Measurements from ENCODE around the gene CFAP300. TPM values are rescaled to one million over a fixed set of nuclear protein-coding genes. Genes with fewer than 3 reads are reported as not detected.
A peak's percentile ranks its signal among the peaks of the same experiment; 100 is the strongest.

Gene CFAP300
- total RNA-seq, 4 donors from 2014 or later = 0.51 to 3.9 (median 2.4) TPM

- Histone ChIP-seq H3K4me3 (no peak overlapping the region), H3K27ac (no peak overlapping the region), H3K36me3 (no peaks in the 10 kb centered on the region), H3K9me3 (no peaks in the 10 kb centered on the region), H3K4me1 (peaks cover 4% of the 10 kb centered on the region), H3K27me3 (no peaks in the 10 kb centered on the region)
- WGBS = 42% methylated on average over 3 of the region's 3 CpGs
- DNase-seq (ENCODE audit: low spot score in 2 of 2) = no peak
- no peak for TF ChIP-seq POLR2AphosphoS5 (IDR thresholded peaks at IDR 0.05)
- TF ChIP-seq EP300 (IDR thresholded peaks at IDR 0.05) = no peak
- no peak for TF ChIP-seq CTCF (IDR thresholded peaks at IDR 0.05)
- no peak for TF ChIP-seq POLR2A (IDR thresholded peaks at IDR 0.05)
These were observed 30.2 kb upstream of the CFAP300 start for GRCh38 chr11:102017026-102017425.

GRCh38 chr11:102026217-102026616, 21.0 kb upstream of the CFAP300 start:
- 46% methylated on average over 4 of the region's 4 CpGs for WGBS
- H3K36me3 ChIP-seq = no peaks in the 10 kb centered on the region
- no peak overlapping the region for H3K4me3 ChIP-seq
- peaks cover 3% of the 10 kb centered on the region for H3K4me1 ChIP-seq
- H3K27ac ChIP-seq = no peak overlapping the region
- TF ChIP-seq POLR2A (IDR thresholded peaks at IDR 0.05) (no peak), POLR2AphosphoS5 (IDR thresholded peaks at IDR 0.05) (no peak), EP300 (IDR thresholded peaks at IDR 0.05) (no peak), CTCF (IDR thresholded peaks at IDR 0.05) (no peak)
- DNase-seq (ENCODE audit: low spot score in 2 of 2) = no peak
- H3K9me3 ChIP-seq = no peaks in the 10 kb centered on the region
- no peaks in the 10 kb centered on the region for H3K27me3 ChIP-seq

- Histone ChIP-seq H3K36me3 (no peaks in the 10 kb centered on the region), H3K4me1 (peaks cover 3% of the 10 kb centered on the region), H3K9me3 (no peaks in the 10 kb centered on the region), H3K27me3 (no peaks in the 10 kb centered on the region), H3K27ac (no peak overlapping the region), H3K4me3 (no peak overlapping the region)
- TF ChIP-seq CTCF (IDR thresholded peaks at IDR 0.05) (no peak), EP300 (IDR thresholded peaks at IDR 0.05) (no peak), POLR2A (IDR thresholded peaks at IDR 0.05) (no peak), POLR2AphosphoS5 (IDR thresholded peaks at IDR 0.05) (no peak)
- DNase-seq (ENCODE audit: low spot score in 2 of 2) = no peak
- WGBS = 10% methylated on average over 2 of the region's 2 CpGs
These were observed 20.3 kb upstream of the CFAP300 start for GRCh38 chr11:102026959-102027358.

GRCh38 chr11:102036757-102037156, 10.5 kb upstream of the CFAP300 start:
- Histone ChIP-seq H3K36me3 (no peaks in the 10 kb centered on the region), H3K4me1 (no peaks in the 10 kb centered on the region), H3K27me3 (no peaks in the 10 kb centered on the region), H3K9me3 (peaks cover 5% of the 10 kb centered on the region), H3K4me3 (no peak overlapping the region), H3K27ac (no peak overlapping the region)
- TF ChIP-seq POLR2AphosphoS5 (IDR thresholded peaks at IDR 0.05) = no peak
- TF ChIP-seq POLR2A (IDR thresholded peaks at IDR 0.05) = no peak
- no peak for TF ChIP-seq EP300 (IDR thresholded peaks at IDR 0.05)
- no peak for TF ChIP-seq CTCF (IDR thresholded peaks at IDR 0.05)
- WGBS = 93% methylated on average over 1 of the region's 1 CpG
- DNase-seq (ENCODE audit: low spot score in 2 of 2) = no peak

GRCh38 chr11:102046841-102047240, 396 bp upstream of the CFAP300 start:
- no peak for DNase-seq (ENCODE audit: low spot score in 2 of 2)
- peaks cover 3% of the 10 kb centered on the region for H3K4me1 ChIP-seq
- TF ChIP-seq CTCF (IDR thresholded peaks at IDR 0.05) (no peak), EP300 (IDR thresholded peaks at IDR 0.05) (no peak), POLR2AphosphoS5 (IDR thresholded peaks at IDR 0.05) (no peak), POLR2A (IDR thresholded peaks at IDR 0.05) (no peak)
- no peaks in the 10 kb centered on the region for H3K9me3 ChIP-seq
- H3K4me3 ChIP-seq = peak overlapping the region; percentile 56
- no peaks in the 10 kb centered on the region for H3K27me3 ChIP-seq
- H3K27ac ChIP-seq = peak overlapping the region; percentile 74
- no peaks in the 10 kb centered on the region for H3K36me3 ChIP-seq
- WGBS = 23% methylated on average over 4 of the region's 4 CpGs
